ENCODE data around the gene OSBPL5. TPM values are rescaled to one million over a fixed set of nuclear protein-coding genes. Genes with fewer than 3 reads are reported as not detected.

Gene OSBPL5
- total RNA-seq, 4 donors from 2014 or later, result 24.7 to 83.3 (median 48.2) TPM

DNA sequence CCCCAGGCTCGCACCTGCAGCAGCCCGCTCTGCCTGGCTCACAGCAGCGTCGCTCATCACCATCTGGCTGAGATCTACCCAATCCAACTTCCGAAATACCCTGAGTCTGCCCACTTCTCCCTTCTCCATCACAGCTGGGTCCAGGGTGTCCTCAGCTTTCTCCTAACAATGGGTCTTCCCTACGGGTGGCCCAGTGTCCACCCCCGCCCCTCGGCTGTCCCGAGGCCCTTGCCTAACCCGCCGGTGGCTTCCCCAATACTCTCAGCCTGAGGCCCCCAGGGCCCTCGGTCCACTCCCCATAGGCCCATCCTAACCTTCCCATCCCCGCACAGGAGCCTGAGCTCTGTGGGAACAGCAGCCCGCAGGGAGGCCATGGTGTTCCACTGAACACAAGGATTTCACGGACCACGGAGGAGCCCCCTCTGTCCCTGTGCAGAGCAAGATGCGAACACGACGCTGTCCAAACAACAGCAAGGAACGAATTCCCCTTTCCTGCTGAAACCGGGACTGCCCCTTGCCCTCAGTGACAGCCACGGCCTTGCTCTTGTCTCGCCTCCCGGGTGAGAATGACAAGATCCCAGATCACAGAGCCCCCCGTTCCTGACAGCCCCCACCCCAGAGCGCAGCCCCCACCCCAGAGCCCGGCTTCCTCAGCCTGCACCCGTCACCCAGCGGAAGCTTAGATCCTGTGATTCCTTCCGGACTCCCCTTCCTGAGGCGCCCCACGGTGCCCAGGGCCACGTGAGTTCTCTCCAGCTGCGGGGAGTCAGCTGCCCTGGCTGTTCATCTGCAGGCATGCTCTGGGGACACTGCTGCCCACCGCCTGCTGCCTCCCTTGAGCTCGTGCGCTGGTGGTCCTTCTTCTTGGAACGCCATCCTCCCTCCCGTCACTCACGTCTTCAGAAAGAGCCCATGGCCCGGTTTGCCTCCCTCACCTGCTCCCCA is 59.0 kb downstream of the OSBPL5 start:
- intact Hi-C loops (cut with DNase I; ENCODE audit: low total_unique reads), result no loop called here
- no peak for DNase-seq
- Histone ChIP-seq H3K4me1 (no peaks in the 10 kb centered on the region), H3K27me3 (no peaks in the 10 kb centered on the region), H3K9me3 (no peaks in the 10 kb centered on the region), H3K36me3 (no peaks in the 10 kb centered on the region), H3K4me3 (no peak overlapping the region), H3K27ac (no peak overlapping the region)
- TF ChIP-seq POLR2A (IDR thresholded peaks at IDR 0.05), result no peak
- TF ChIP-seq, protein P1, sequence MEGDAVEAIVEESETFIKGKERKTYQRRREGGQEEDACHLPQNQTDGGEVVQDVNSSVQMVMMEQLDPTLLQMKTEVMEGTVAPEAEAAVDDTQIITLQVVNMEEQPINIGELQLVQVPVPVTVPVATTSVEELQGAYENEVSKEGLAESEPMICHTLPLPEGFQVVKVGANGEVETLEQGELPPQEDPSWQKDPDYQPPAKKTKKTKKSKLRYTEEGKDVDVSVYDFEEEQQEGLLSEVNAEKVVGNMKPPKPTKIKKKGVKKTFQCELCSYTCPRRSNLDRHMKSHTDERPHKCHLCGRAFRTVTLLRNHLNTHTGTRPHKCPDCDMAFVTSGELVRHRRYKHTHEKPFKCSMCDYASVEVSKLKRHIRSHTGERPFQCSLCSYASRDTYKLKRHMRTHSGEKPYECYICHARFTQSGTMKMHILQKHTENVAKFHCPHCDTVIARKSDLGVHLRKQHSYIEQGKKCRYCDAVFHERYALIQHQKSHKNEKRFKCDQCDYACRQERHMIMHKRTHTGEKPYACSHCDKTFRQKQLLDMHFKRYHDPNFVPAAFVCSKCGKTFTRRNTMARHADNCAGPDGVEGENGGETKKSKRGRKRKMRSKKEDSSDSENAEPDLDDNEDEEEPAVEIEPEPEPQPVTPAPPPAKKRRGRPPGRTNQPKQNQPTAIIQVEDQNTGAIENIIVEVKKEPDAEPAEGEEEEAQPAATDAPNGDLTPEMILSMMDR (IDR thresholded peaks at IDR 0.05), result no peak

DNA sequence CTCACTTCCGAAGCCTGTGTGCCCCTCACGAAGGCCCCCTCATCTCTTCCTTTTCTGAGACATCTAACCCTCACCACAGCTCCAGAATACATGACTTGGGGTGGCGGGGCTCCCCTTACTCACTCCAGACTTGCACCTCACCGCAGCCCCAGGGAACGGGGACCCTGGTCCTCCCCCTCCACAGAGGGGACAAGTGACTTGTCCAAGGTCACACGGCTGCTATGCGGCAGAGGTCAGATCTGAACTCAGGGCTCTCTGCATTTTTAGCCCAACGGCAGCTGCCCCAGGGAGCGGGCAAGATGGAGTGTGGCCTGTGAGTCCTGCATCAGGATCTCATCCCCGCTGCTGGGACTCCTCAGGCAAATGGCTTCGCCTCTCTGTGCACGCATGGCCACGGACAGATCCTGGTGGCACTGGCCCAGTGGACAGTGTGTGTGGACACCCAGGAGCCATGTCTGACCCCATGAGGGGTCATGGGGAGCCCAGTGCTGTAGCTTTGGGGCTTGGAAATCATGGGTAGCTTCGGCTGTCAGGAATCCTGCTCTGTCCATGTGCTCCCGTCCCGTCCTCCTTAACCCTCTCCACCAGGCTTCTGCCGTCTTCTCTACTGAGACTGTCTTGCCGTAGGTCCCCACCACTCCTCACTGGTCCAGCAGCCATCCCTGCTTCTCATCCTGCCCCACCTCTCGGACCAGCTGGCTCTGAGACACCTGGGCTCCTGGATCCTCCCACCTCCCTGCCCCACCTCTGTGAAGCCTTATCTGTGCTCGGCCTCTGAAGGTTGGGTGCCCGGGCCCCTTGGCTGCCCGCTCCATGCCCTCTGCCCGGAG is 59.9 kb downstream of the OSBPL5 start:
- Histone ChIP-seq H3K36me3 (no peaks in the 10 kb centered on the region), H3K4me3 (no peak overlapping the region), H3K4me1 (no peaks in the 10 kb centered on the region), H3K27me3 (no peaks in the 10 kb centered on the region), H3K9me3 (no peaks in the 10 kb centered on the region), H3K27ac (no peak overlapping the region)
- no peak for TF ChIP-seq POLR2A (IDR thresholded peaks at IDR 0.05)
- TF ChIP-seq, protein P1 (IDR thresholded peaks at IDR 0.05), result no peak
- no peak for DNase-seq
- intact Hi-C loops (cut with DNase I; ENCODE audit: low total_unique reads), result no loop called here

DNA sequence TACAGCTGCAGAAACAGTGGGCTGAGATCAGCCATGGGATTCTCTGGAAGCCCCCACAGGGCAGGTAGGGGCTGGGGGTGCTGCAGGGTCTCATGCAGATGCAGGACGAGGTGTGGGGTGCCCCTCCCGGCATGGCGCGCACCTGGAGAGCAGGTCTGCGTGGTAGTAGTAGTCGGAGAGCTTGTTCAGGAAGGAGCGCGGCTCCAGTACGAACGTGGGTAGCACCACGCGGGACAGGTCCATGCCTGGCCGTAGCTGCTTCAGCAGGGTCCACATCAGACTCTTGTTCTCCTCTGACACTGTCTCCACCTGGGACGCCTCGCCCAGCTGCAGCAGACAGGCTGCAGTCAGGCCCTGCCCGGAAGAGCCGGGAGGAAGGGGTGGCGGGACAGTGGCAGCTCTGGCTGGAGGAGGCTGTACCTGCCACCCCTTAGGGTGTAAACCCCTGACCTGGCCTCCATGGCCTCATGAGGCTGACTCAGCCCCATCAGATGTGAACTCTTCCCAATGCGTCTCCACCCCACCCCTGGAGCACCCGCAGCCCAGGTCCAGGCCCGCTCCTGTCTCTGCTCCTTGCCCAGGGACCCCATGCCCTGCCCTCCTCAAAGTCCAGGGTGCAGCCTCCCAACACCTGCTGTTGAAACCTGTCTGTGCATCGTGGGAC is 60.9 kb downstream of the OSBPL5 start:
- intact Hi-C loops (cut with DNase I; ENCODE audit: low total_unique reads), result no loop called here
- TF ChIP-seq, protein P1 (IDR thresholded peaks at IDR 0.05), result no peak
- TF ChIP-seq POLR2A (IDR thresholded peaks at IDR 0.05), result peak in 1 of 2 donors; percentile 10
- Histone ChIP-seq H3K4me1 (no peaks in the 10 kb centered on the region), H3K27me3 (no peaks in the 10 kb centered on the region), H3K9me3 (no peaks in the 10 kb centered on the region), H3K4me3 (no peak overlapping the region), H3K27ac (no peak overlapping the region), H3K36me3 (no peaks in the 10 kb centered on the region)
- no peak for DNase-seq

DNA sequence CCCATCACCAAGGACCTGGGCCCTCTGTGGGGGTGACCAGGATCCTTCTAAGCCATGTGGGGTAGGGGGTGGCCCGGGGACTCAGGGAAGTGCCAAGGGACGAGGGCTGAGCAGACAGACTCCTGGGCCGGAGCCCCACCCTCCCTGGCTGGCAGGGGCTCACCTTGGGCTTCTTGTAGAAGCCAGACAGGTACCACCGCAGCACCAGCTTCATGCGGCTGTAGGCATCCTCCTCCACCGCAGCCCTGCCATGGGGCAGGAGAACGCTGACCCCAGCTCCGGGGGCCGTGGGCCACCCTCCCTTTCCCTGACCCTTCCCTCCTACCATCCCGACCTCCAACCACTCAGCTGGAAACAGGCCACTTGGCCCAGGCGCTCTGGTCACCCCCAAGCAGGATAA is 62.0 kb downstream of the OSBPL5 start:
- Histone ChIP-seq H3K4me3 (no peak overlapping the region), H3K9me3 (no peaks in the 10 kb centered on the region), H3K27ac (no peak overlapping the region), H3K27me3 (no peaks in the 10 kb centered on the region), H3K4me1 (no peaks in the 10 kb centered on the region), H3K36me3 (no peaks in the 10 kb centered on the region)
- no peak for DNase-seq
- intact Hi-C loops (cut with DNase I; ENCODE audit: low total_unique reads), result no loop called here
- TF ChIP-seq, protein P1 (IDR thresholded peaks at IDR 0.05), result no peak
- no peak for TF ChIP-seq POLR2A (IDR thresholded peaks at IDR 0.05)

Data from uterus (tissue), 4 donors.